Measurements from ENCODE around the gene PHKG2.

DNA sequence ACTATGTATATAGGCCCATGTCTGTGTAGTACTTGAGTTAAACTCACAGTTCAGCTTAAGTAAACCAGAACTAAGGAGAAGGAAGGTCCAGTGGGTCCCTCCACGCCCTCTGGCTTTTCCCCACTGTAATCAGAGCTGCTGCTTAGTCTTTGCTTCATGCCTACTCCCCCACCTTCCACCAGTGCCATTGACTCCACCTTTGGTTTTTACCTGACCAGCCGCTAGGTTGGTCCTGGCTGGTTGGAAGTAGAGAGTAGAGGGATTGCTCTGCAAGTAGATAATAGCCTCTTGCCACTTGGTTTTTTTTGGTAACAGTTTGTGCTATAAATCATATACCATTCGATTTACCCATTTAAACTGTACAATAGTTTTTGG lies 22.8 kb upstream of the PHKG2 start:
- TF ChIP-seq CTCF (IDR thresholded peaks at IDR 0.05; ENCODE audit: insufficient read depth, low read length, poor library complexity, severe bottlenecking): no peak
- TF ChIP-seq EZH2phosphoT487 (conservative IDR thresholded peaks at IDR 0.05; ENCODE audit: low read length): no peak

All from SU-DHL-6 (cell line).